KMS-11 (cell line): Measurements from ENCODE around the gene KCNJ5.
A peak's percentile ranks its signal among the peaks of the same experiment; 100 is the strongest.

Experiments
- H2AFZ ChIP-seq: fragments of 200-600 bp; sonication (generic); 2 replicates; pipeline ENCODE4 v1.6.1; 2016; ENCODE audit warnings: antibody characterized with exemption, mixed run types, low read depth
- H3K27ac ChIP-seq: fragments of 200-600 bp; sonication (generic); 2 replicates; pipeline ENCODE4 v1.6.1; 2016; ENCODE audit warnings: mild to moderate bottlenecking, mixed run types
- H3K27me3 ChIP-seq: fragments of 200-600 bp; sonication (generic); 2 replicates; pipeline ENCODE4 v1.6.1; 2017; ENCODE audit warnings: mild to moderate bottlenecking, low read depth, mixed run types, moderate library complexity; ENCODE audit not compliant: insufficient read depth
- H3K36me3 ChIP-seq: fragments of 200-600 bp; sonication (generic); 2 replicates; pipeline ENCODE4 v1.6.1; 2017; ENCODE audit warnings: mild to moderate bottlenecking, mixed run types; ENCODE audit not compliant: insufficient read depth
- H3K4me1 ChIP-seq: fragments of 200-600 bp; sonication (generic); 2 replicates; pipeline ENCODE4 v1.6.1; 2016; ENCODE audit warnings: mild to moderate bottlenecking, low read depth, mixed run types; ENCODE audit not compliant: poor library complexity, severe bottlenecking
- H3K4me2 ChIP-seq: fragments of 200-600 bp; sonication (generic); 2 replicates; pipeline ENCODE4 v1.7.0; 2016; ENCODE audit warnings: mild to moderate bottlenecking, mixed run types
- H3K4me3 ChIP-seq: fragments of 200-600 bp; sonication (generic); IDR thresholded peaks from 2 replicates; pipeline ENCODE4 v1.6.1; 2017; ENCODE audit warnings: low read depth, low read length, mixed read lengths; ENCODE audit not compliant: insufficient read depth
- H3K79me2 ChIP-seq: fragments of 200-600 bp; sonication (generic); 2 replicates; pipeline ENCODE4 v1.6.1; 2016; ENCODE audit warnings: low read depth, mixed run types; ENCODE audit not compliant: insufficient read depth
- H3K9ac ChIP-seq: fragments of 200-600 bp; sonication (generic); 2 replicates; pipeline ENCODE4 v1.6.1; 2016; ENCODE audit warnings: mild to moderate bottlenecking, mixed run types
- H4K20me1 ChIP-seq: fragments of 200-600 bp; sonication (generic); 2 replicates; pipeline ENCODE4 v1.6.1; 2016; ENCODE audit warnings: mild to moderate bottlenecking, mixed run types; ENCODE audit not compliant: insufficient read depth
- CTCF ChIP-seq: fragments of 200-600 bp; sonication (generic); conservative IDR thresholded peaks from 2 replicates; pipeline ENCODE4 v1.6.1; 2017; ENCODE audit warnings: low read depth, mild to moderate bottlenecking, antibody characterized with exemption, low read length, moderate library complexity, mixed read lengths

Gene KCNJ5

GRCh38 chr11:128956401-128957201 lies 65.4 kb downstream of the KCNJ5 start:
- H3K79me2 ChIP-seq = no peaks in the 10 kb centered on the region
- no peaks in the 10 kb centered on the region for H3K4me1 ChIP-seq
- no peak overlapping the region for H3K4me2 ChIP-seq
- H3K36me3 ChIP-seq = no peaks in the 10 kb centered on the region
- peak; percentile 72 for TF ChIP-seq CTCF
- no peaks in the 10 kb centered on the region for H3K27me3 ChIP-seq
- H3K4me3 ChIP-seq = no peak overlapping the region
- H4K20me1 ChIP-seq = no peaks in the 10 kb centered on the region
- no peak overlapping the region for H3K27ac ChIP-seq
- H3K9ac ChIP-seq = no peak overlapping the region
- no peak overlapping the region; the same call in 1 of the 2 replicates for H2AFZ ChIP-seq

- Histone ChIP-seq H3K36me3 (no peaks in the 10 kb centered on the region), H3K27me3 (no peaks in the 10 kb centered on the region), H4K20me1 (no peaks in the 10 kb centered on the region), H3K27ac (no peak overlapping the region), H3K4me1 (no peaks in the 10 kb centered on the region), H3K79me2 (no peaks in the 10 kb centered on the region), H3K4me2 (no peak overlapping the region), H3K9ac (no peak overlapping the region), H3K4me3 (no peak overlapping the region), H2AFZ (no peak overlapping the region)
- TF ChIP-seq CTCF = no peak
Measured at GRCh38 chr11:128957202-128957482, 66.0 kb downstream of the KCNJ5 start.

- H3K9ac ChIP-seq = no peak overlapping the region
- no peak overlapping the region for H3K27ac ChIP-seq
- H3K79me2 ChIP-seq = no peaks in the 10 kb centered on the region
- H4K20me1 ChIP-seq = no peaks in the 10 kb centered on the region
- H3K4me3 ChIP-seq = no peak overlapping the region
- H3K4me1 ChIP-seq = peaks cover 5% of the 10 kb centered on the region
- H3K4me2 ChIP-seq = no peak overlapping the region
- H3K27me3 ChIP-seq = no peaks in the 10 kb centered on the region
- TF ChIP-seq CTCF = no peak
- H3K36me3 ChIP-seq = no peaks in the 10 kb centered on the region
- H2AFZ ChIP-seq = no peak overlapping the region
Measured at GRCh38 chr11:128961645-128962044, 70.5 kb downstream of the KCNJ5 start.

- Histone ChIP-seq H4K20me1 (no peaks in the 10 kb centered on the region), H3K79me2 (no peaks in the 10 kb centered on the region), H3K9ac (no peak overlapping the region), H3K27me3 (no peaks in the 10 kb centered on the region), H3K4me1 (peaks cover 5% of the 10 kb centered on the region), H2AFZ (no peak overlapping the region), H3K4me3 (no peak overlapping the region), H3K36me3 (no peaks in the 10 kb centered on the region), H3K27ac (no peak overlapping the region), H3K4me2 (no peak overlapping the region)
- TF ChIP-seq CTCF = no peak
Measured at GRCh38 chr11:128962896-128963295, 71.7 kb downstream of the KCNJ5 start.
